HEK293 (cell line): ENCODE measurements around the gene BMX.

Experiments used
- CTCF ChIA-PET: fragments of 350-600 bp; formaldehyde crosslinking; extraction: SDS; loops from one replicate; lab custom pipeline; 2021; ENCODE audit warnings: antibody characterized with exemption; lab: Yijun Ruan, JAX
- POLR2A ChIA-PET: fragments of 300-600 bp; formaldehyde crosslinking; extraction: SDS; loops from one replicate; lab custom pipeline; 2020; ENCODE audit warnings: antibody characterized with exemption, inconsistent platforms; lab: Yijun Ruan, JAX
- H3K27ac ChIP-seq: fragments of 200-500 bp; sonication (Bioruptor generic); 2 replicates; pipeline ENCODE4 v1.5.1; 2014; ENCODE audit warnings: low read depth, low read length, control low read depth, inconsistent platforms; ENCODE audit errors: extremely low read depth
- H3K36me3 ChIP-seq, 2 experiments: fragments of 200-500 bp in 1 of 2; sonication (Bioruptor generic) in 1 of 2; 1 replicate in 1 of 2; 2 replicates in 1 of 2; pipeline ENCODE4 v1.5.1; 2014 to 2017; ENCODE audit warnings: inconsistent platforms in 2 of 2, low read length in 2 of 2; ENCODE audit not compliant: control insufficient read depth in 2 of 2, insufficient read depth in 1 of 2
- H3K4me1 ChIP-seq: fragments of 200-500 bp; sonication (Bioruptor generic); 2 replicates; pipeline ENCODE4 v1.5.1; 2014; ENCODE audit warnings: mild to moderate bottlenecking, low read length, inconsistent platforms; ENCODE audit not compliant: control insufficient read depth, insufficient read depth
- H3K4me3 ChIP-seq: 2 replicates; pipeline ENCODE4 v1.5.1; 2011; ENCODE audit warnings: low read depth, mild to moderate bottlenecking, control low read depth, low read length, moderate library complexity
- H3K9me3 ChIP-seq: fragments of 200-500 bp; sonication (Bioruptor generic); 2 replicates; pipeline ENCODE4 v1.5.1; 2014; ENCODE audit warnings: low read depth, low read length, inconsistent platforms; ENCODE audit not compliant: control insufficient read depth, insufficient read depth
- FEZF1 ChIP-seq: fragments of 450-650 bp; formaldehyde crosslinking; IDR thresholded peaks from 2 replicates; pipeline ENCODE4 v1.5.1; 2016; ENCODE audit warnings: missing biosample characterization, missing genetic modification characterization
- HOXC10 ChIP-seq: sonication (generic); formaldehyde crosslinking; IDR thresholded peaks from 2 replicates; pipeline ENCODE4 v1.8.1; 2023; ENCODE audit warnings: mild to moderate bottlenecking, missing genetic modification reagents
- HOXD13 ChIP-seq: sonication (generic); formaldehyde crosslinking; IDR thresholded peaks from 2 replicates; pipeline ENCODE4 v1.8.0; 2022; ENCODE audit warnings: missing genetic modification reagents, borderline replicate concordance
- KLF16 ChIP-seq: fragments of 450-650 bp; formaldehyde crosslinking; IDR thresholded peaks from 2 replicates; pipeline ENCODE4 v1.5.1; 2017; ENCODE audit warnings: missing biosample characterization, missing genetic modification characterization
- SCRT2 ChIP-seq: fragments of 450-650 bp; formaldehyde crosslinking; IDR thresholded peaks from 2 replicates; pipeline ENCODE4 v1.5.1; 2016; ENCODE audit warnings: missing biosample characterization, missing genetic modification characterization
- ZBTB11 ChIP-seq: fragments of 450-650 bp; formaldehyde crosslinking; conservative IDR thresholded peaks from 2 replicates; pipeline ENCODE4 v1.5.1; 2016; ENCODE audit warnings: low read depth, missing biosample characterization, missing genetic modification characterization
- ZEB2 ChIP-seq: fragments of 450-650 bp; formaldehyde crosslinking; IDR thresholded peaks from 2 replicates; pipeline ENCODE4 v1.5.1; 2016; ENCODE audit warnings: missing biosample characterization, missing genetic modification characterization
- ZNF10 ChIP-seq: fragments of 450-650 bp; formaldehyde crosslinking; IDR thresholded peaks from 2 replicates; pipeline ENCODE4 v1.5.1; 2017; ENCODE audit warnings: missing biosample characterization, missing genetic modification characterization
- ZNF112 ChIP-seq: fragments of 450-650 bp; formaldehyde crosslinking; IDR thresholded peaks from 2 replicates; pipeline ENCODE4 v1.5.0; 2017; ENCODE audit warnings: missing biosample characterization, missing genetic modification characterization
- ZNF138 ChIP-seq: fragments of 450-650 bp; formaldehyde crosslinking; IDR thresholded peaks from 2 replicates; pipeline ENCODE4 v1.5.1; 2016; ENCODE audit warnings: missing biosample characterization, missing genetic modification characterization, borderline replicate concordance
- ZNF391 ChIP-seq: fragments of 450-650 bp; formaldehyde crosslinking; IDR thresholded peaks from 2 replicates; pipeline ENCODE4 v1.5.1; 2016; ENCODE audit warnings: low read depth, missing biosample characterization, missing genetic modification characterization, borderline replicate concordance
- ZNF623 ChIP-seq: fragments of 450-650 bp; formaldehyde crosslinking; IDR thresholded peaks from 2 replicates; pipeline ENCODE4 v1.5.1; 2016; ENCODE audit warnings: missing biosample characterization, missing genetic modification characterization
- ZNF639 ChIP-seq: fragments of 450-650 bp; formaldehyde crosslinking; IDR thresholded peaks from 2 replicates; pipeline ENCODE4 v1.5.1; 2016; ENCODE audit warnings: missing biosample characterization, missing genetic modification characterization
- ZNF658 ChIP-seq: fragments of 450-650 bp; formaldehyde crosslinking; IDR thresholded peaks from 2 replicates; pipeline ENCODE4; 2016; ENCODE audit warnings: missing biosample characterization, missing genetic modification characterization
- ZNF707 ChIP-seq: fragments of 450-650 bp; formaldehyde crosslinking; IDR thresholded peaks from 2 replicates; pipeline ENCODE4 v1.5.1; 2016; ENCODE audit warnings: missing biosample characterization, missing genetic modification characterization
- ZSCAN23 ChIP-seq: fragments of 450-650 bp; formaldehyde crosslinking; IDR thresholded peaks from 2 replicates; pipeline ENCODE4 v1.5.1; 2016; ENCODE audit warnings: missing biosample characterization, missing genetic modification characterization
- TF ChIP-seq, protein P1 (sequence below): fragments of 450-650 bp; formaldehyde crosslinking; IDR thresholded peaks from 2 replicates; pipeline ENCODE4 v1.5.1; 2016; ENCODE audit warnings: missing biosample characterization, missing genetic modification characterization
- TF ChIP-seq, protein P2 (sequence below): fragments of 450-650 bp; formaldehyde crosslinking; IDR thresholded peaks from 2 replicates; pipeline ENCODE4 v1.5.1; 2017; ENCODE audit warnings: missing biosample characterization, missing genetic modification characterization

BMX gene

GRCh38 chrX:15500497-15500966 is at the start of gene BMX:
Gene BMX (plus strand): TSS chrX:15500807. CDS start chrX:15508354, 7,547 bp downstream.
- Histone ChIP-seq H3K9me3 (no peaks in the 10 kb centered on the region), H3K4me1 (no peaks in the 10 kb centered on the region), H3K4me3 (no peak within 1 kb of the TSS), H3K36me3 (no peaks in the 10 kb centered on the region), H3K27ac (no peak within 1 kb of the TSS)
- TF ChIP-seq, protein P1, sequence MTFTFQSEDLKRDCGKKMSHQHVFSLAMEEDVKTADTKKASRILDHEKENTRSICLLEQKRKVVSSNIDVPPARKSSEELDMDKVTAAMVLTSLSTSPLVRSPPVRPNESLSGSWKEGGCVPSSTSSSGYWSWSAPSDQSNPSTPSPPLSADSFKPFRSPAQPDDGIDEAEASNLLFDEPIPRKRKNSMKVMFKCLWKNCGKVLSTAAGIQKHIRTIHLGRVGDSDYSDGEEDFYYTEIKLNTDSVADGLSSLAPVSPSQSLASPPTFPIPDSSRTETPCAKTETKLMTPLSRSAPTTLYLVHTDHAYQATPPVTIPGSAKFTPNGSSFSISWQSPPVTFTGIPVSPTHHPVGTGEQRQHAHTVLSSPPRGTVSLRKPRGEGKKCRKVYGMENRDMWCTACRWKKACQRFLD (tag by site-specific recombination), result no peak
- TF ChIP-seq SCRT2 (tag by site-specific recombination), result 0 out of 2 replicates have a peak, but pooled peaks have one; percentile 33
- ChIA-PET POLR2A (no interaction called here), CTCF (interaction anchor here (0.6 to 1.7 kb wide), 11 partner anchors 10 to 402 kb away, joined by 3 to 13 read pairs (median 4); no protein-coding TSS in a partner anchor)

DNA sequence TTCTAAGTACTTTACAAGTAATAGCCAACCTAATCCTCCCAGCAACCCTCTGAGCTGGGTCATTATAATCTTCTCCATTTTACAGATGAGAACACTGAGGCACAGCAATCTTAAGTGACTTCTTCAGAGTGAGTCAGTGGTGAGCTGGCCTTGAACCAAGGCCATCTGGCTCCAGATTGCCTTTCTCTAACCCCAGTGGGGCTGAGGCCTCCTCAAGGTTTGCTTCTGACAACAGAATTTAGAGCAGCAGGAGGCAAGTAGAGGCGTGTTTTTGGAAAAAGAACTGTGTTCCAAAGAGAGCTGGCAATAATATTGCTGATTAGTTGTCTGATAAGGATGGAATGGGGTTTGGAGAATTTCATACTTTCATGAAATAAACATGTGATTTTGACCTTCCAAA is 48.7 kb upstream of the BMX start:
- TF ChIP-seq ZNF707 (tag by site-specific recombination) (no peak), HOXD13 (CRISPR knock-in tag) (no peak), ZNF658 (tag by site-specific recombination) (no peak), ZNF138 (no peak), FEZF1 (tag by site-specific recombination) (no peak), SCRT2 (tag by site-specific recombination) (no peak), KLF16 (tag by site-specific recombination) (no peak), ZNF10 (tag by site-specific recombination) (no peak), ZNF639 (no peak), HOXC10 (CRISPR knock-in tag) (no peak), ZNF112 (tag by site-specific recombination) (no peak), ZBTB11 (tag by site-specific recombination) (no peak), ZNF623 (tag by site-specific recombination) (no peak), ZSCAN23 (tag by site-specific recombination) (no peak), ZEB2 (tag by site-specific recombination) (no peak), ZNF391 (tag by site-specific recombination) (no peak)
- TF ChIP-seq, protein P2, sequence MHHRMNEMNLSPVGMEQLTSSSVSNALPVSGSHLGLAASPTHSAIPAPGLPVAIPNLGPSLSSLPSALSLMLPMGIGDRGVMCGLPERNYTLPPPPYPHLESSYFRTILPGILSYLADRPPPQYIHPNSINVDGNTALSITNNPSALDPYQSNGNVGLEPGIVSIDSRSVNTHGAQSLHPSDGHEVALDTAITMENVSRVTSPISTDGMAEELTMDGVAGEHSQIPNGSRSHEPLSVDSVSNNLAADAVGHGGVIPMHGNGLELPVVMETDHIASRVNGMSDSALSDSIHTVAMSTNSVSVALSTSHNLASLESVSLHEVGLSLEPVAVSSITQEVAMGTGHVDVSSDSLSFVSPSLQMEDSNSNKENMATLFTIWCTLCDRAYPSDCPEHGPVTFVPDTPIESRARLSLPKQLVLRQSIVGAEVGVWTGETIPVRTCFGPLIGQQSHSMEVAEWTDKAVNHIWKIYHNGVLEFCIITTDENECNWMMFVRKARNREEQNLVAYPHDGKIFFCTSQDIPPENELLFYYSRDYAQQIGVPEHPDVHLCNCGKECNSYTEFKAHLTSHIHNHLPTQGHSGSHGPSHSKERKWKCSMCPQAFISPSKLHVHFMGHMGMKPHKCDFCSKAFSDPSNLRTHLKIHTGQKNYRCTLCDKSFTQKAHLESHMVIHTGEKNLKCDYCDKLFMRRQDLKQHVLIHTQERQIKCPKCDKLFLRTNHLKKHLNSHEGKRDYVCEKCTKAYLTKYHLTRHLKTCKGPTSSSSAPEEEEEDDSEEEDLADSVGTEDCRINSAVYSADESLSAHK (tag by site-specific recombination), result no peak
- POLR2A ChIA-PET, result no interaction called here

More for the DNA sequence above, 48.7 kb upstream of the BMX start:
- CTCF ChIA-PET, result interaction anchor here (0.7 kb wide), 2 partner anchors 16 to 24 kb away, joined by 3 read pairs; no protein-coding TSS in a partner anchor
- peaks cover 0 to 18% of the 10 kb centered on the region in 2 experiments; a peak in 1 of 3 replicates for H3K36me3 ChIP-seq
- H3K4me3 ChIP-seq, result no peak overlapping the region
- H3K27ac ChIP-seq, result no peak overlapping the region
- no peaks in the 10 kb centered on the region for H3K9me3 ChIP-seq
- H3K4me1 ChIP-seq, result no peaks in the 10 kb centered on the region
